ENCODE results near the gene ELL2. TPM values are rescaled to one million over a fixed set of nuclear protein-coding genes. Genes with fewer than 3 reads are reported as not detected.

The ELL2 gene
- total and polyA plus RNA-seq, 7 donors: 16.2 to 59.8 (median 36.9) TPM

- peak overlapping the region; percentile 20 for H3K27ac ChIP-seq
- 39 to 76% (median 49%) methylated on average over 2 of the region's 2 CpGs for WGBS, 3 donors
- no peaks in the 10 kb centered on the region for H3K9me3 ChIP-seq
- TF ChIP-seq CTCF (IDR thresholded peaks at IDR 0.05): no peak
- ATAC-seq: no peak
- intact Hi-C loops (cut with DNase I): no loop called here
- peaks cover 18% of the 10 kb centered on the region for H3K4me1 ChIP-seq
- no peaks in the 10 kb centered on the region for H3K36me3 ChIP-seq (ENCODE audit: insufficient read depth in 1 of 2, low read depth in 1 of 2)
- DNase-seq: no peak
- H3K4me3 ChIP-seq: no peak overlapping the region
- H3K27me3 ChIP-seq (ENCODE audit: insufficient read depth in 3 of 3, low read length in 2 of 3): no peaks in the 10 kb centered on the region
Observed at GRCh38 chr5:95986001-95986400, 24.4 kb upstream of the ELL2 start.

DNA sequence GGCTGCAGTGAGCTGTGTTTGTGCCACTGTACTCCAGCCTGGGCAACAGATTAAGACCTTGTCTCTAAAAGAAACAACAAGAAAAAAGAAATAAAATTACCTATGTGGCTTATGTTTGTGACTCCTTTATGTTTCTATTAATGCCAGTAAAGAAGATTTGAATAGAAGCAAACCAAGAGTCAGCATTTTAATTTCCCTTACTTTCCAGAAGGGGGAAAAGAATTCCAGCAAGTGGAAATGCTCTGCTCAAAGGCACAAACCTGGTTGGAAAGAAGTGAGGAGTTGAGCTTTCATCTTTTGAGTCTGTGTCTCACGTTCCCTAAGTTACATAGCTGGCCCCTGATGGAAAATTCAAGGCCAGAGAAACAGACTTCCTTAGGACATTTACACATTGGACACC is 23.6 kb upstream of the ELL2 start:
- no peaks in the 10 kb centered on the region for H3K36me3 ChIP-seq (ENCODE audit: insufficient read depth in 1 of 2, low read depth in 1 of 2)
- 35 to 86% (median 42%) methylated on average over 1 of the region's 1 CpG for WGBS, 3 donors
- H3K4me3 ChIP-seq: no peak overlapping the region
- H3K4me1 ChIP-seq: peaks cover 18% of the 10 kb centered on the region
- intact Hi-C loops (cut with DNase I): no loop called here
- ATAC-seq: peak in 1 of 4 donors; percentile 62
- H3K9me3 ChIP-seq: no peaks in the 10 kb centered on the region
- no peak for TF ChIP-seq CTCF (IDR thresholded peaks at IDR 0.05)
- H3K27ac ChIP-seq: no peak overlapping the region
- no peak for DNase-seq
- no peaks in the 10 kb centered on the region for H3K27me3 ChIP-seq (ENCODE audit: insufficient read depth in 3 of 3, low read length in 2 of 3)

DNA sequence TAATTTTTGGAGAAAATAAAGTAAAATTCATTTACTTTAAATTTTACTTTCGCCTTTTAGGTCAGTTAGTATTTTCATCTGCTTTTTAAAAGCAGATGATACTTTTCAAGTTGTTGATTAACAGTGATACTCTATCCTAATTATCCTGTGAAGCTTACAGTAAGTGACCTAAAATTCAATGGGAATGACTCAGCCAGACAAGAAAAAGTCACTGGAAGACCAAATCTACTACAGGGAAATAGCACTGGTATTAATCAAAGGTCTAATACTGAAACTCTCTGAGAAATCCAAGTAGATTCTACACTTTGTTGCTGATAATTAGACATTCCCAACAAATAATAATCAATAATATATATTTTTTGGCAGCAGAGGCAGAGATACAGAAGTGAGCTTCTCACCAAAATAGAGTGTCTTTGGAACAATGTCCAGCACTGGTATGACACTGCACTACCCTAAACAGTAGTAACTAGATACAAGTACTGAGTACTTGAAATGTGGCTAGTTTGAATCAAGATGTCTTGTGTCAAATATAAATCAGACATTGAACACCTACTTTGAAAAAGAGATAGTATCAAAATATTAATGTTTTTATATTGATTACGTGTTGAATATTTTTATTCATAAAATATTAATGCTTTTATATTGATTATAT is 22.8 kb upstream of the ELL2 start:
- Histone ChIP-seq H3K27me3 (ENCODE audit: insufficient read depth in 3 of 3, low read length in 2 of 3) (no peaks in the 10 kb centered on the region), H3K4me1 (peaks cover 18% of the 10 kb centered on the region), H3K4me3 (no peak overlapping the region), H3K9me3 (no peaks in the 10 kb centered on the region), H3K27ac (no peak overlapping the region), H3K36me3 (ENCODE audit: insufficient read depth in 1 of 2, low read depth in 1 of 2) (no peaks in the 10 kb centered on the region)
- intact Hi-C loops (cut with DNase I): no loop called here
- DNase-seq (no peak), ATAC-seq (peak in 3 of 4 donors; percentile 40 to 66 (median 55))
- TF ChIP-seq CTCF (IDR thresholded peaks at IDR 0.05): no peak
- 93 to 97% (median 96%) methylated on average over 2 of the region's 2 CpGs for WGBS, 3 donors

DNA sequence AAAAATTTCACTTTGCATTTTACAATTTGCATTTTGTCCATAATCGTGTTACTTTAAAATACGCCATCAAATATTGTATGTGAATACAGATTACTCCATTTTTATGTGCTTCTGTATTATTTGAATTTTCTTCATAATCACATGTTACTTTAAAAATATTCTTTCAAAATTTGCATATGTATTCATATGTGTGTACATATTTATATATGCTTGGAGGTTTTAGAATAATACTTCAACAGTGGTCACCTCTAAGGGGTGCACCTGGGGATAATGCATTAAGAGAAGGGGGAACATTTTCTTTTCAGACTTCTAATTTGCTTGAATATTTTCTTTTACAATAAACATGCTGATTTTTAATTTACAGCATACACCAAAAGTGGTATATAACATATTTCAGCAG is 21.9 kb upstream of the ELL2 start:
- WGBS, 3 donors: 96 to 100% (median 97%) methylated on average over 2 of the region's 2 CpGs
- DNase-seq (no peak), ATAC-seq (no peak)
- no peaks in the 10 kb centered on the region for H3K36me3 ChIP-seq (ENCODE audit: insufficient read depth in 1 of 2, low read depth in 1 of 2)
- no peak overlapping the region for H3K4me3 ChIP-seq
- intact Hi-C loops (cut with DNase I): no loop called here
- H3K9me3 ChIP-seq: no peaks in the 10 kb centered on the region
- no peak overlapping the region for H3K27ac ChIP-seq
- no peak for TF ChIP-seq CTCF (IDR thresholded peaks at IDR 0.05)
- H3K4me1 ChIP-seq: peaks cover 18% of the 10 kb centered on the region
- H3K27me3 ChIP-seq (ENCODE audit: insufficient read depth in 3 of 3, low read length in 2 of 3): no peaks in the 10 kb centered on the region

DNA sequence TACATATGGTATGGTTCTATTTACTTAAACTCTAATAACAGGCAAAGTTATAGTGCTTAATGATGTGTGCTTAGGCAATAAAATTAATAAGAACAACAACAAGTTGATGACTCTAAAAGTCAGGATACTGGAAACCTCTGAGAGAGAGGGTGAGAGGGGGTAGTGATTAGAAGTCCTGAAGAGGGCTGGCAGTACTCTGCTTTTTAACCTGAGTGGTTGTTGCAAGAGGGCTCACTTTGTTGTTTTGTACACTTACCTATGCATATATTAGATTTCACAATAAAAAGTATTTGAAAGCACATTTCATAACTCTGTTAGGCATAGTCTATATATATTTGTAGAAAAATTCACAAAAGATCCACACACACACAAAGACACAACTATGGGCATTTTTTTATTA is 21.4 kb upstream of the ELL2 start:
- H3K27ac ChIP-seq: no peak overlapping the region
- DNase-seq (no peak), ATAC-seq (no peak)
- H3K27me3 ChIP-seq (ENCODE audit: insufficient read depth in 3 of 3, low read length in 2 of 3): no peaks in the 10 kb centered on the region
- H3K9me3 ChIP-seq: no peaks in the 10 kb centered on the region
- intact Hi-C loops (cut with DNase I): no loop called here
- H3K36me3 ChIP-seq (ENCODE audit: insufficient read depth in 1 of 2, low read depth in 1 of 2): no peaks in the 10 kb centered on the region
- peaks cover 18% of the 10 kb centered on the region for H3K4me1 ChIP-seq
- no peak for TF ChIP-seq CTCF (IDR thresholded peaks at IDR 0.05)
- H3K4me3 ChIP-seq: no peak overlapping the region

Data from psoas muscle (tissue), 8 donors.